ENCODE results near the gene PBLD. TPM values are rescaled to one million over a fixed set of nuclear protein-coding genes. Genes with fewer than 3 reads are reported as not detected.

The PBLD gene
- 3.5 and 4.8 TPM in 2 replicates for total RNA-seq

GRCh38 chr10:68332259-68333057 lies at the start of gene PBLD:
Gene PBLD, minus strand, starts transcription at chr10:68332928. Its CDS starts 26,084 bp downstream, at chr10:68306844.
- DNase-seq (ENCODE audit: low read depth in 2 of 2): peak; percentile 68 to 85

- DNase-seq (ENCODE audit: low read depth in 2 of 2): no peak
Observed at GRCh38 chr10:68371604-68372003, 38.9 kb upstream of the PBLD start.

- no peak for DNase-seq (ENCODE audit: low read depth in 2 of 2)
Observed at GRCh38 chr10:68367121-68367520, 34.4 kb upstream of the PBLD start.

- DNase-seq (ENCODE audit: low read depth in 2 of 2): no peak
Observed at GRCh38 chr10:68366600-68366999, 33.9 kb upstream of the PBLD start.

GRCh38 chr10:68365611-68366010 lies 32.9 kb upstream of the PBLD start:
- no peak for DNase-seq (ENCODE audit: low read depth in 2 of 2)

- DNase-seq (ENCODE audit: low read depth in 2 of 2): no peak
Observed at GRCh38 chr10:68364101-68364886, 31.6 kb upstream of the PBLD start.

GRCh38 chr10:68362590-68362989 lies 29.9 kb upstream of the PBLD start:
- no peak for DNase-seq (ENCODE audit: low read depth in 2 of 2)

- no peak for DNase-seq (ENCODE audit: low read depth in 2 of 2)
Observed at GRCh38 chr10:68359189-68359588, 26.5 kb upstream of the PBLD start.

GRCh38 chr10:68353537-68353936 lies 20.8 kb upstream of the PBLD start:
- DNase-seq (ENCODE audit: low read depth in 2 of 2): no peak

- peak; percentile 38 to 66 for DNase-seq (ENCODE audit: low read depth in 2 of 2)
Observed at GRCh38 chr10:68348265-68348741, 15.6 kb upstream of the PBLD start.

GRCh38 chr10:68346774-68347173 lies 14.0 kb upstream of the PBLD start:
- DNase-seq (ENCODE audit: low read depth in 2 of 2): no peak

- DNase-seq (ENCODE audit: low read depth in 2 of 2): no peak
Observed at GRCh38 chr10:68345621-68346020, 12.9 kb upstream of the PBLD start.

- DNase-seq (ENCODE audit: low read depth in 2 of 2): no peak
Observed at GRCh38 chr10:68342909-68343516, 10.3 kb upstream of the PBLD start.

- DNase-seq (ENCODE audit: low read depth in 2 of 2): no peak
Observed at GRCh38 chr10:68340358-68341080, 7.8 kb upstream of the PBLD start.

- DNase-seq (ENCODE audit: low read depth in 2 of 2): no peak
Observed at GRCh38 chr10:68336754-68337351, 4.1 kb upstream of the PBLD start.

GRCh38 chr10:68334672-68335467 lies 2.1 kb upstream of the PBLD start:
- DNase-seq (ENCODE audit: low read depth in 2 of 2): no peak

- no peak for DNase-seq (ENCODE audit: low read depth in 2 of 2)
Observed at GRCh38 chr10:68333440-68334431, 1.0 kb upstream of the PBLD start.

GRCh38 chr10:68333058-68333395 lies 299 bp upstream of the PBLD start:
- no peak for DNase-seq (ENCODE audit: low read depth in 2 of 2)
